NB4 (cell line): ENCODE data around the gene SMG1.

ENCODE experiments used
- POLR2A ChIP-seq: IDR thresholded peaks from 2 replicates; pipeline ENCODE4 v1.6.1; 2011; ENCODE audit warnings: mild to moderate bottlenecking; ENCODE audit not compliant: insufficient read length; ENCODE audit errors: extremely low read depth
- TF ChIP-seq, protein P1 (sequence below): IDR thresholded peaks from one replicate; pipeline ENCODE4 v1.5.1; 2012; ENCODE audit warnings: low read depth, low read length

GRCh38 chr16:18833707-18834505 lies 92.3 kb downstream of the SMG1 start:
- TF ChIP-seq, protein P1, sequence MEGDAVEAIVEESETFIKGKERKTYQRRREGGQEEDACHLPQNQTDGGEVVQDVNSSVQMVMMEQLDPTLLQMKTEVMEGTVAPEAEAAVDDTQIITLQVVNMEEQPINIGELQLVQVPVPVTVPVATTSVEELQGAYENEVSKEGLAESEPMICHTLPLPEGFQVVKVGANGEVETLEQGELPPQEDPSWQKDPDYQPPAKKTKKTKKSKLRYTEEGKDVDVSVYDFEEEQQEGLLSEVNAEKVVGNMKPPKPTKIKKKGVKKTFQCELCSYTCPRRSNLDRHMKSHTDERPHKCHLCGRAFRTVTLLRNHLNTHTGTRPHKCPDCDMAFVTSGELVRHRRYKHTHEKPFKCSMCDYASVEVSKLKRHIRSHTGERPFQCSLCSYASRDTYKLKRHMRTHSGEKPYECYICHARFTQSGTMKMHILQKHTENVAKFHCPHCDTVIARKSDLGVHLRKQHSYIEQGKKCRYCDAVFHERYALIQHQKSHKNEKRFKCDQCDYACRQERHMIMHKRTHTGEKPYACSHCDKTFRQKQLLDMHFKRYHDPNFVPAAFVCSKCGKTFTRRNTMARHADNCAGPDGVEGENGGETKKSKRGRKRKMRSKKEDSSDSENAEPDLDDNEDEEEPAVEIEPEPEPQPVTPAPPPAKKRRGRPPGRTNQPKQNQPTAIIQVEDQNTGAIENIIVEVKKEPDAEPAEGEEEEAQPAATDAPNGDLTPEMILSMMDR, result no peak
- TF ChIP-seq POLR2A, result no peak
